ENCODE data around the gene WDR54. TPM values are rescaled to one million over a fixed set of nuclear protein-coding genes. Genes with fewer than 3 reads are reported as not detected.
"Not testable (repeated sequence)": the region's sequence is repeated elsewhere in the genome, so short reads cannot be mapped to it uniquely, and the experiment has no call there.

The WDR54 gene
- polyA plus RNA-seq, 1 of the 3 experiments (the other 2 are of a cell fraction), result 61.6 TPM

DNA sequence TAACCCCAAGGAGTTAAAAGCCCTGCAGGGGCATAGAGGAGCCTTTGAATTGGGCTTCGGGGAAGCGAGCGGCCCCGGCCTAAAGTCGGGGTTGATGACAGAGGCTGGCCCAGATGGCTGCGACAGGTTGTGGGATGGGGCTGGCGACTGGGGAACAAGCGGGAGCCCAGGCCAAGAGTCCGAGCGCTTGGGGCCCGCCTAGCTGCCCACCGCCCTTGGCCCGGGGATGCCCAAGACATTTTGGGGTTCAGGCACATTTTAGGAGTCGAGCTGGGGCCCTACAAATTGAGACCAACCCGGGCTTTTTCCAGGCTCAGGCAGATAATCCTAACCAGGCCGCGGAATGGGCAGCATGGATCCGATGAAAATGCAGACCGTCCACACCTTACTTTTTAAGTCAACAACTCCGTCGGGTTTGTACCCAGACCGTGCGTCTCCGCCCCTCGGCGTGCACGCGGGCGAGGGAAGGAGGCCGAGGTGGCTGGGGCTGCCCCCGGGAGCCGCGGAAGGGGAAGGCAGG is 19.7 kb downstream of the WDR54 start (continued):
- no peak for TF ChIP-seq USF2 (IDR thresholded peaks at IDR 0.05; ENCODE audit: borderline replicate concordance, low read depth, low read length)
- no peak for TF ChIP-seq JUND (IDR thresholded peaks at IDR 0.05)
- no peak for TF ChIP-seq SMC3 (IDR thresholded peaks at IDR 0.05; ENCODE audit: low read depth, low read length)
- TF ChIP-seq POLR2AphosphoS5 (IDR thresholded peaks at IDR 0.05; ENCODE audit: low read depth, low read length), result no peak
- TF ChIP-seq SIN3A (IDR thresholded peaks at IDR 0.05; ENCODE audit: borderline replicate concordance, low read depth, low read length), result no peak

DNA sequence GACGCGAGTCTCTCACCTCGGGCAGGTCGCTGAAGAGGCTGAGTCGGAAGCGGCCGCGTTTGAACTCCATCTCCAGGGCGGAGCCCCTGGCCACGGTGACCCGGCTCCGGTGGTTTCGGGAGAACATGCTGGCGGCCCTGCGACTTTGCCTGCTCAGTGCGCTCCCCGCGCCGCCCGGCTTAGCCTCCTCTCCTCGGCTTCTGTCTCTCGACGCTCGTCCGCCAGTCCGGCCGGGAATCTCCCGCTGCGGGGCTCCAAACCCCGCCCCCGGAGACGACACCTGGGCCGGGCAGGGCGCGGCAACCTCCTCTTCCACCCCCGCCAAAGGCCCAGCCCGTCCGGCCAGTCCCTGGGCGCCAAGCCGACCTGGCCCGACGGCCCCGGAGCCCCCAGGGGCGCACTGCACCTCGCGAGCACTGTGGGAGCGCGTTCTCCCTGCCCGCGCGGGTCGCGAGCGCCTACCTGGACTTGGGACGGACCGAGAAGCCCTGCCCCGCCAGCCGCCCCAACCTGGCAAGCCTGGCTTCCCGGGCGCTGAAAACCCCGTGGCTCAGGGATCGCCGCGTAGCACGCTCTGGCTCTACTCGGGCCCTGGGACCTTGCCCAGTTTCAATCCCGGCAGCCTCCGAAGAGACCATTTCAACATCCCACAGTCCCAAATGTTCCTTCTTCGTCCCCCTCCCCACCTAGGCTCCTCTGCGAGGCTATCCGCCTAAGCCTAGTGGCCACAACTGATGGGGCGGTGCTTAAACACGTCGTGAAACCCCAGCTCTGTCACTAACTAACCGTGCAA is 20.4 kb downstream of the WDR54 start, which contains the start of gene RTKN:
RTKN (minus strand) TSS at position 248 of the 793 bp plus-strand sequence; CDS start at position 127, 121 bp downstream.
- Histone ChIP-seq H3K27ac (ENCODE audit: low read depth in 2 of 2, low read length in 1 of 2) (peak within 1 kb of the TSS; percentile 64 to 98), H3K27me3 (ENCODE audit: insufficient read depth) (no peaks in the 10 kb centered on the region), H3K4me3 (ENCODE audit: low read depth in 2 of 2, low read length in 1 of 2) (peak within 1 kb of the TSS; percentile 73 to 75), H3K4me1 (ENCODE audit: control insufficient read depth in 1 of 2, insufficient read depth in 2 of 2, low read depth in 1 of 2, low read length in 1 of 2) (peaks cover 20 to 27% of the 10 kb centered on the region in 2 experiments; a peak in 3 of 4 replicates), H3K79me2 (ENCODE audit: insufficient read depth) (peaks cover 30% of the 10 kb centered on the region), H2AFZ (ENCODE audit: low read depth) (peak within 1 kb of the TSS; percentile 95), H3K36me3 (replicated peaks in 1 of 2; ENCODE audit: control insufficient read depth in 1 of 2, insufficient read depth in 2 of 2, low read length in 1 of 2) (no peaks in the 10 kb centered on the region), H3K9me2 (no peaks in the 10 kb centered on the region), H4K20me1 (ENCODE audit: insufficient read depth) (no peaks in the 10 kb centered on the region), H3K9me3 (no peaks in the 10 kb centered on the region), H3F3A (replicated peaks; ENCODE audit: insufficient read depth) (peaks cover 6% of the 10 kb centered on the region), H3K9ac (peak within 1 kb of the TSS; percentile 77), H3K4me2 (peak within 1 kb of the TSS; percentile 97)
- no peak for DNase-seq
- WGBS (ENCODE audit: low lambda C conversion rate), result 96% methylated on average over 65 of the region's 75 CpGs
- POLR2A ChIA-PET, result no interaction called here
- TF ChIP-seq CHD2 (IDR thresholded peaks at IDR 0.05; ENCODE audit: low read length, partially characterized antibody), result no peak
- no peak for TF ChIP-seq RXRA (IDR thresholded peaks at IDR 0.05; ENCODE audit: borderline replicate concordance, low read depth)
- TF ChIP-seq GABPA (IDR thresholded peaks at IDR 0.05; ENCODE audit: low read depth), result no peak
- no peak for TF ChIP-seq RAD21 (IDR thresholded peaks at IDR 0.05; ENCODE audit: low read length)
- TF ChIP-seq, protein P1, sequence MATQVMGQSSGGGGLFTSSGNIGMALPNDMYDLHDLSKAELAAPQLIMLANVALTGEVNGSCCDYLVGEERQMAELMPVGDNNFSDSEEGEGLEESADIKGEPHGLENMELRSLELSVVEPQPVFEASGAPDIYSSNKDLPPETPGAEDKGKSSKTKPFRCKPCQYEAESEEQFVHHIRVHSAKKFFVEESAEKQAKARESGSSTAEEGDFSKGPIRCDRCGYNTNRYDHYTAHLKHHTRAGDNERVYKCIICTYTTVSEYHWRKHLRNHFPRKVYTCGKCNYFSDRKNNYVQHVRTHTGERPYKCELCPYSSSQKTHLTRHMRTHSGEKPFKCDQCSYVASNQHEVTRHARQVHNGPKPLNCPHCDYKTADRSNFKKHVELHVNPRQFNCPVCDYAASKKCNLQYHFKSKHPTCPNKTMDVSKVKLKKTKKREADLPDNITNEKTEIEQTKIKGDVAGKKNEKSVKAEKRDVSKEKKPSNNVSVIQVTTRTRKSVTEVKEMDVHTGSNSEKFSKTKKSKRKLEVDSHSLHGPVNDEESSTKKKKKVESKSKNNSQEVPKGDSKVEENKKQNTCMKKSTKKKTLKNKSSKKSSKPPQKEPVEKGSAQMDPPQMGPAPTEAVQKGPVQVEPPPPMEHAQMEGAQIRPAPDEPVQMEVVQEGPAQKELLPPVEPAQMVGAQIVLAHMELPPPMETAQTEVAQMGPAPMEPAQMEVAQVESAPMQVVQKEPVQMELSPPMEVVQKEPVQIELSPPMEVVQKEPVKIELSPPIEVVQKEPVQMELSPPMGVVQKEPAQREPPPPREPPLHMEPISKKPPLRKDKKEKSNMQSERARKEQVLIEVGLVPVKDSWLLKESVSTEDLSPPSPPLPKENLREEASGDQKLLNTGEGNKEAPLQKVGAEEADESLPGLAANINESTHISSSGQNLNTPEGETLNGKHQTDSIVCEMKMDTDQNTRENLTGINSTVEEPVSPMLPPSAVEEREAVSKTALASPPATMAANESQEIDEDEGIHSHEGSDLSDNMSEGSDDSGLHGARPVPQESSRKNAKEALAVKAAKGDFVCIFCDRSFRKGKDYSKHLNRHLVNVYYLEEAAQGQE (IDR thresholded peaks at IDR 0.05; ENCODE audit: low read depth, low read length), result no peak
- TF ChIP-seq USF1 (IDR thresholded peaks at IDR 0.05; ENCODE audit: borderline replicate concordance, low read depth), result no peak
- TF ChIP-seq NFIC (IDR thresholded peaks at IDR 0.05; ENCODE audit: borderline replicate concordance), result no peak
- TF ChIP-seq MAX (IDR thresholded peaks at IDR 0.05; ENCODE audit: low read depth), result no peak
- TF ChIP-seq ELF1 (IDR thresholded peaks at IDR 0.05), result no peak
- no peak for TF ChIP-seq RCOR1 (IDR thresholded peaks at IDR 0.05; ENCODE audit: low read length)
- no peak for TF ChIP-seq GATA2 (CRISPR knock-in tag; IDR thresholded peaks at IDR 0.05)
- no peak for TF ChIP-seq TAF1 (IDR thresholded peaks at IDR 0.05; ENCODE audit: borderline replicate concordance, low read depth, low read length)
- TF ChIP-seq SMC3 (IDR thresholded peaks at IDR 0.05; ENCODE audit: low read depth, low read length), result no peak
- TF ChIP-seq FOXJ3 (CRISPR knock-in tag; IDR thresholded peaks at IDR 0.05), result no peak
- CTCF ChIA-PET, result interaction anchor here (2.5 kb wide), 1 partner anchor 90 kb away, joined by 8 read pairs; no protein-coding TSS in a partner anchor

DNA sequence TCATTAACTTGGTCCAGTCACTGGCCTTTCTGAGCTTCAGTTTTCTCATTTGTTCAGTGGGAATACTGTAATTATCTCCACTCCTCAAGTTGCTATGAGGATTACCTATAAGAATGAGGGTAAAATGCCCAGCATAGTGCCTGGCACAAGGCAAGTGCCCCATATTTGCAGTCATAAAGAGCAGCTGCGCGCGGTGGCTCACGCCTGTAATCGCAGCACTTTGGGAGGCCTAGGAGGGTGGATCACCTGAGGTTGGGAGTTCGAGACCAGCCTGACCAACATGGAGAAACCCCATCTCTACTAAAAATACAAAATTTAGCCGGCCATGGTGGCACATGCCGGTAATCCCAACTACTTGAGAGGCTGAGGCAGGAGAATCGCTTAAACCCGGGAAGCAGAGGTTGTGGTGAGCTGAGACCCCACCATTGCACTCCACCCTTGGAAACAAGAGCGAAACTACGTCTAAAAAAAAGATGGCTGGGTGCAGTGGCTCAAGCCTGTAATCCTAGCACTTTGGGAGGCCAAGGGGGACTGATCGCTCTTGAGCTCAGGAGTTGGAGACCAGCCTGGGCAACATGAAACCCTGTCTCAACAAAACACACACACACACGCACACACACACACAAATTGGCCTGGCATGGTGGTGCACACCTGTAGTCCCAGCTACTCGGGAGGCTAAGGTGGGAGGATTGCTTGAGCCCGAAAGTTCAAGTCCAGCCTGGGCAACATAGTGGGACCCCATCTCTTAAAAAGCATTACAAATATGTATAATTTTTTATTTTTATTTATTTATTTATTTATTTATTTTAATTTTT is 21.2 kb downstream of the WDR54 start:
- H3K4me3 ChIP-seq (ENCODE audit: low read depth in 2 of 2, low read length in 1 of 2); H3K9me2 ChIP-seq; POLR2A ChIA-PET; H3K4me2 ChIP-seq; H3K27ac ChIP-seq (ENCODE audit: low read depth in 2 of 2, low read length in 1 of 2); H4K20me1 ChIP-seq (ENCODE audit: insufficient read depth); H3K36me3 ChIP-seq (replicated peaks in 1 of 2; ENCODE audit: control insufficient read depth in 1 of 2, insufficient read depth in 2 of 2, low read length in 1 of 2); H2AFZ ChIP-seq (ENCODE audit: low read depth); H3K9me3 ChIP-seq; H3K9ac ChIP-seq; DNase-seq; H3F3A ChIP-seq (replicated peaks; ENCODE audit: insufficient read depth); H3K27me3 ChIP-seq (ENCODE audit: insufficient read depth): not testable (repeated sequence)
- H3K79me2 ChIP-seq (ENCODE audit: insufficient read depth), result peaks cover 25% of the 10 kb centered on the region
- CTCF ChIA-PET, result interaction anchor here (1.1 kb wide), 1 partner anchor 23 kb away, joined by 5 read pairs; the partner anchor contains the start of gene MOGS
- H3K4me1 ChIP-seq (ENCODE audit: control insufficient read depth in 1 of 2, insufficient read depth in 2 of 2, low read depth in 1 of 2, low read length in 1 of 2), result peaks cover 20 to 25% of the 10 kb centered on the region in 2 experiments; a peak in 3 of 4 replicates
- WGBS (ENCODE audit: low lambda C conversion rate), result 93% methylated on average over 16 of the region's 16 CpGs
